CD14-positive monocyte (primary cell): ENCODE measurements around the gene SASS6. TPM values are rescaled to one million over a fixed set of nuclear protein-coding genes. Genes with fewer than 3 reads are reported as not detected.

Source experiments
- DNase-seq, 3 donors: peaks; one replicate each; pipeline ENCODE4 v3.0.0-alpha.2; 2011 to 2022
- H2AFZ ChIP-seq: 2 replicates; pipeline ENCODE4 v1.6.0; 2012; ENCODE audit warnings: mild to moderate bottlenecking, low read depth, low read length, inconsistent platforms; ENCODE audit not compliant: insufficient read depth, poor library complexity, severe bottlenecking
- H3K27ac ChIP-seq, 2 donors: 1 replicate in 1 of 2; 2 replicates in 1 of 2; pipeline ENCODE4 v1.5.1; 2012 to 2013; ENCODE audit warnings: low read length in 2 of 2, control low read depth in 1 of 2, inconsistent platforms in 1 of 2, low read depth in 1 of 2, mild to moderate bottlenecking in 1 of 2
- H3K27me3 ChIP-seq, 2 donors: one replicate each; pipeline versions ENCODE4 v1.6.0 to v1.6.1; 2011 to 2013; ENCODE audit warnings: low read length in 2 of 2; ENCODE audit not compliant: control insufficient read depth in 2 of 2, insufficient read depth in 2 of 2
- H3K36me3 ChIP-seq, 2 donors: replicated peaks in 1 of 2; 1 replicate in 1 of 2; 2 replicates in 1 of 2; pipeline versions ENCODE4 v1.5.1 to v1.6.1; 2012 to 2013; ENCODE audit warnings: low read length in 2 of 2, control low read depth in 1 of 2, inconsistent platforms in 1 of 2, mild to moderate bottlenecking in 1 of 2; ENCODE audit not compliant: insufficient read depth in 2 of 2, control insufficient read depth in 1 of 2
- H3K4me1 ChIP-seq, 2 donors: 1 replicate in 1 of 2; 2 replicates in 1 of 2; pipeline versions ENCODE4 v1.5.1 to v1.6.1; 2012 to 2013; ENCODE audit warnings: low read length in 2 of 2, control low read depth in 1 of 2, inconsistent platforms in 1 of 2, mild to moderate bottlenecking in 1 of 2, moderate library complexity in 1 of 2; ENCODE audit not compliant: insufficient read depth in 2 of 2, control insufficient read depth in 1 of 2
- H3K4me2 ChIP-seq: replicated peaks from 2 replicates; pipeline ENCODE3; 2012; ENCODE audit warnings: low read length, moderate library complexity, mild to moderate bottlenecking; ENCODE audit not compliant: poor library complexity, severe bottlenecking; ENCODE audit errors: extremely low read depth
- H3K4me3 ChIP-seq, 3 experiments: fragments of 200-600 bp in 1 of 3; sonication (generic) in 1 of 3; replicated peaks in 1 of 3; 1 replicate in 2 of 3; 2 replicates in 1 of 3; pipeline ENCODE4 v1.5.1; 2011 to 2013; ENCODE audit warnings: low read length in 3 of 3, mild to moderate bottlenecking in 3 of 3, control low read depth in 2 of 3, low read depth in 2 of 3, inconsistent platforms in 1 of 3, moderate library complexity in 1 of 3
- H3K79me2 ChIP-seq: 2 replicates; pipeline ENCODE4 v1.6.0; 2012; ENCODE audit warnings: mild to moderate bottlenecking, control low read depth, inconsistent platforms, low read length, moderate library complexity; ENCODE audit not compliant: insufficient read depth
- H3K9ac ChIP-seq: 2 replicates; pipeline ENCODE4 v1.6.0; 2017; ENCODE audit warnings: low read length, mild to moderate bottlenecking; ENCODE audit not compliant: insufficient read depth, poor library complexity, severe bottlenecking
- H3K9me3 ChIP-seq, 2 donors: replicated peaks in 1 of 2; 1 replicate in 1 of 2; 2 replicates in 1 of 2; pipeline versions ENCODE4 v1.5.1 to v1.6.1; 2012 to 2013; ENCODE audit warnings: low read length in 2 of 2, control low read depth in 1 of 2; ENCODE audit not compliant: control insufficient read depth in 1 of 2, insufficient read depth in 1 of 2
- H4K20me1 ChIP-seq: 2 replicates; pipeline ENCODE4 v1.6.0; 2012; ENCODE audit warnings: mild to moderate bottlenecking, low read length, control low read depth, moderate library complexity; ENCODE audit not compliant: insufficient read depth
- H3K27ac Mint-ChIP-seq, 7 donors: one replicate each; pipeline ENCODE4 v1.8.0; 2020; ENCODE audit warnings: mild to moderate bottlenecking in 7 of 7, mixed read lengths in 7 of 7, moderate library complexity in 6 of 7, inconsistent platforms in 2 of 7
- H3K27me3 Mint-ChIP-seq, 3 donors: one replicate each; pipeline ENCODE4 v1.8.0; 2021 to 2022; ENCODE audit warnings: low read depth in 3 of 3, mild to moderate bottlenecking in 3 of 3, mixed read lengths in 3 of 3, moderate library complexity in 3 of 3, inconsistent platforms in 1 of 3
- H3K36me3 Mint-ChIP-seq, 2 donors: one replicate each; pipeline ENCODE4 v1.8.0; 2020; ENCODE audit warnings: mixed read lengths in 2 of 2, inconsistent platforms in 1 of 2, mild to moderate bottlenecking in 1 of 2
- H3K4me1 Mint-ChIP-seq: one replicate; pipeline ENCODE4 v1.8.0; 2020; ENCODE audit warnings: mild to moderate bottlenecking, mixed read lengths
- H3K4me3 Mint-ChIP-seq, 2 donors: one replicate each; pipeline ENCODE4 v1.8.0; 2020; ENCODE audit warnings: mild to moderate bottlenecking in 2 of 2, mixed read lengths in 2 of 2, moderate library complexity in 1 of 2
- H3K9me3 Mint-ChIP-seq, 7 donors: one replicate each; pipeline ENCODE4 v1.8.0; 2020 to 2022; ENCODE audit warnings: mixed read lengths in 7 of 7, mild to moderate bottlenecking in 6 of 7, moderate library complexity in 6 of 7, inconsistent platforms in 2 of 7
- WGBS: methylation state at CpG from one replicate; pipeline ENCODE4 v1.1.5; 2013; ENCODE audit warnings: missing lambda C conversion rate; ENCODE audit not compliant: insufficient coverage; 5-methylcytosine and 5-hydroxymethylcytosine counted together
- intact Hi-C, 2 donors: fragments of 100-400 bp; cut with micrococcal nuclease; formaldehyde crosslinking; loops; one replicate each; pipeline versions ENCODE4 v1.15.0 to v1.15.1; 2023
- polyA minus RNA-seq: library from RNA; depleted of rRNA, polyadenylated mRNA; stranded (reverse); fragments of >200 nt; gene quantifications from 2 replicates; pipeline ENCODE4 v1.2.3, GENCODE V29; 2012
- polyA plus RNA-seq, 3 donors: library from polyadenylated mRNA; depleted of rRNA in 1 of 3; unstranded in 2 of 3; stranded (reverse) in 1 of 3; fragments of 300-500 nt in 2 of 3; fragments of >200 nt in 1 of 3; fragmentation: Illumina TruSeq in 2 of 3; gene quantifications; 1 replicate in 2 of 3; 2 replicates in 1 of 3; pipeline ENCODE4 v1.2.3, GENCODE V29; 2012 to 2021
- total RNA-seq, 12 experiments: library from RNA in 1 of 12; stranded (reverse) in 1 of 12; fragments of 120-200 nt in 1 of 12; gene quantifications; one replicate each; pipeline ENCODE4 v1.2.4 and lab custom pipeline; 2013 to 2026; ENCODE audit warnings: mixed read lengths in 6 of 12, inconsistent platforms in 1 of 12
- TF ChIP-seq, protein P1 (sequence below): fragments of 200-600 bp; IDR thresholded peaks from one replicate; pipeline ENCODE4 v1.8.0; 2022; ENCODE audit warnings: antibody characterized with exemption, mild to moderate bottlenecking

SASS6 gene, protein sequence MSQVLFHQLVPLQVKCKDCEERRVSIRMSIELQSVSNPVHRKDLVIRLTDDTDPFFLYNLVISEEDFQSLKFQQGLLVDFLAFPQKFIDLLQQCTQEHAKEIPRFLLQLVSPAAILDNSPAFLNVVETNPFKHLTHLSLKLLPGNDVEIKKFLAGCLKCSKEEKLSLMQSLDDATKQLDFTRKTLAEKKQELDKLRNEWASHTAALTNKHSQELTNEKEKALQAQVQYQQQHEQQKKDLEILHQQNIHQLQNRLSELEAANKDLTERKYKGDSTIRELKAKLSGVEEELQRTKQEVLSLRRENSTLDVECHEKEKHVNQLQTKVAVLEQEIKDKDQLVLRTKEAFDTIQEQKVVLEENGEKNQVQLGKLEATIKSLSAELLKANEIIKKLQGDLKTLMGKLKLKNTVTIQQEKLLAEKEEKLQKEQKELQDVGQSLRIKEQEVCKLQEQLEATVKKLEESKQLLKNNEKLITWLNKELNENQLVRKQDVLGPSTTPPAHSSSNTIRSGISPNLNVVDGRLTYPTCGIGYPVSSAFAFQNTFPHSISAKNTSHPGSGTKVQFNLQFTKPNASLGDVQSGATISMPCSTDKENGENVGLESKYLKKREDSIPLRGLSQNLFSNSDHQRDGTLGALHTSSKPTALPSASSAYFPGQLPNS
- 2.1 TPM for total RNA-seq (2013)
- under 1 TPM; 0.53 to 0.98 (median 0.93) TPM for polyA plus RNA-seq
- 0.55 and 0.64 TPM in 2 replicates for polyA minus RNA-seq
- 1.4 to 6.6 (median 4.1) reads per million in 11 experiments for total RNA-seq (lab: John Stamatoyannopoulos, UW)

DNA sequence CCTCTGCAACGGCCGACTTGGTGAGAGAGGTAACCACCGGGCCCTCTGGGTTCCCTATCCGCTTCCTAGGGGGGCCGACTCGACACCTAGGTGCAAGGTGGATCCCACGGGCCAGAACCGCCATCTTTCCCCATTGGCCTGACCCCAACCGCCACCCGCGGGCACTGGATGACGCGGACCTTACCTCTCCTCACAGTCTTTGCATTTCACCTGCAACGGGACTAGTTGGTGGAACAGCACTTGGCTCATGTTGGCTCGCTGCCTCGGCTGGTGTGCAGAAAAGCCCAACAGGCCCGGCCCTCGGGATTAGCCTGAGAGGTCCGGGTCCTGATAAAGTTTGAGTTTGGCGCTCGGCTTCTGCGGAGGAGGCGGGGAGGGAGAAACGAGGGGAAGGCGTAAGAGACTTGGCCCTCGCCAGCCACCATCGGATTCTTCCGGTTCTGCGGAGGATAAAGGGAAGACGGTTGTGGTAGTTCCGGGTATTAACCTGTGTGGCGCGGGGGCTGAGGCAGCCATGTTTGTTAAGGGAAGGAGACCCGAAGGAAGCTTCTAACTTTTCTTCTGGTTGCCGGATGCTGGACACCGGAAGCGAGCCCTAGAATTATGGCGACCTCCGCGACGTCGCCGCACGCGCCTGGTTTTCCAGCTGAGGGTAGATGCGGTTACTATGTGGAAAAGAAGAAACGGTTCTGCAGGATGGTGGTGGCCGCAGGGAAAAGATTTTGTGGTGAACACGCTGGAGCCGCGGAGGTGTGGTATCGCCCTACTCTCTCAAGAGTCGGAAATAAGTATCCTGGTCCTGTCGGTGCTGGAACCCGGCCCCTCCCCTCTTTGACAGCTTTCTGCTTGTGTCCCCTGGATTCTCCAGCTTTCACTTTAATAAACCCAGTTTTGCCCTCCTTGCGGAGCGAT is at the start of gene SASS6, which contains the start of gene TRMT13:
TSS of gene SASS6 (minus strand) at position 365 of the 912 bp plus-strand sequence. CDS start at position 249, 116 bp downstream.
TSS of gene TRMT13 (plus strand) at position 598 of the 912 bp plus-strand sequence. CDS start at position 604, 6 bp downstream.
- Histone ChIP-seq H3K27me3 (no peaks in the 10 kb centered on the region), H3K9me3 (no peaks in the 10 kb centered on the region), H3K79me2 (peaks cover 56% of the 10 kb centered on the region), H3K4me1 (peaks cover 14 to 22% of the 10 kb centered on the region in 2 donors), H3K36me3 (peaks cover 11% of the 10 kb centered on the region in 2 donors), H3K4me2 (peak within 1 kb of the TSS; percentile 94), H4K20me1 (no peaks in the 10 kb centered on the region), H3K27ac (peak within 1 kb of the TSS; percentile 37 to 85), H2AFZ (peak within 1 kb of the TSS; percentile 100), H3K4me3 (peak within 1 kb of the TSS; percentile 79 to 99 (median 94)), H3K9ac (peak within 1 kb of the TSS; percentile 75)
- intact Hi-C loops: loop anchor here (5.0 kb wide), 3 partner anchors 96 to 134 kb away; partner anchors contain the start of genes RTCA (in 2 of the 2) and DBT (in 1 of the 2)
- Mint-ChIP-seq H3K36me3 (peaks cover 6 to 11% of the 10 kb centered on the region in 2 donors), H3K27me3 (no peaks in the 10 kb centered on the region), H3K4me3 (peak within 1 kb of the TSS; percentile 97 to 99), H3K27ac (peak within 1 kb of the TSS; percentile 91 to 97 (median 94)), H3K4me1 (peaks cover 21% of the 10 kb centered on the region), H3K9me3 (no peaks in the 10 kb centered on the region)
- 0% methylated on average over 53 of the region's 57 CpGs for WGBS
- TF ChIP-seq, protein P1, sequence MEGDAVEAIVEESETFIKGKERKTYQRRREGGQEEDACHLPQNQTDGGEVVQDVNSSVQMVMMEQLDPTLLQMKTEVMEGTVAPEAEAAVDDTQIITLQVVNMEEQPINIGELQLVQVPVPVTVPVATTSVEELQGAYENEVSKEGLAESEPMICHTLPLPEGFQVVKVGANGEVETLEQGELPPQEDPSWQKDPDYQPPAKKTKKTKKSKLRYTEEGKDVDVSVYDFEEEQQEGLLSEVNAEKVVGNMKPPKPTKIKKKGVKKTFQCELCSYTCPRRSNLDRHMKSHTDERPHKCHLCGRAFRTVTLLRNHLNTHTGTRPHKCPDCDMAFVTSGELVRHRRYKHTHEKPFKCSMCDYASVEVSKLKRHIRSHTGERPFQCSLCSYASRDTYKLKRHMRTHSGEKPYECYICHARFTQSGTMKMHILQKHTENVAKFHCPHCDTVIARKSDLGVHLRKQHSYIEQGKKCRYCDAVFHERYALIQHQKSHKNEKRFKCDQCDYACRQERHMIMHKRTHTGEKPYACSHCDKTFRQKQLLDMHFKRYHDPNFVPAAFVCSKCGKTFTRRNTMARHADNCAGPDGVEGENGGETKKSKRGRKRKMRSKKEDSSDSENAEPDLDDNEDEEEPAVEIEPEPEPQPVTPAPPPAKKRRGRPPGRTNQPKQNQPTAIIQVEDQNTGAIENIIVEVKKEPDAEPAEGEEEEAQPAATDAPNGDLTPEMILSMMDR: no peak
- peak; percentile 94 to 97 (median 97) for DNase-seq
